NCI-H226 (cell line): Measurements from ENCODE around the gene STT3A.
"Not testable (repeated sequence)": the region's sequence is repeated elsewhere in the genome, so short reads cannot be mapped to it uniquely, and the experiment has no call there.

Experiments
- DNase-seq: peaks from one replicate; pipeline ENCODE4 v3.0.0-alpha.2; 2015

The STT3A gene

DNA sequence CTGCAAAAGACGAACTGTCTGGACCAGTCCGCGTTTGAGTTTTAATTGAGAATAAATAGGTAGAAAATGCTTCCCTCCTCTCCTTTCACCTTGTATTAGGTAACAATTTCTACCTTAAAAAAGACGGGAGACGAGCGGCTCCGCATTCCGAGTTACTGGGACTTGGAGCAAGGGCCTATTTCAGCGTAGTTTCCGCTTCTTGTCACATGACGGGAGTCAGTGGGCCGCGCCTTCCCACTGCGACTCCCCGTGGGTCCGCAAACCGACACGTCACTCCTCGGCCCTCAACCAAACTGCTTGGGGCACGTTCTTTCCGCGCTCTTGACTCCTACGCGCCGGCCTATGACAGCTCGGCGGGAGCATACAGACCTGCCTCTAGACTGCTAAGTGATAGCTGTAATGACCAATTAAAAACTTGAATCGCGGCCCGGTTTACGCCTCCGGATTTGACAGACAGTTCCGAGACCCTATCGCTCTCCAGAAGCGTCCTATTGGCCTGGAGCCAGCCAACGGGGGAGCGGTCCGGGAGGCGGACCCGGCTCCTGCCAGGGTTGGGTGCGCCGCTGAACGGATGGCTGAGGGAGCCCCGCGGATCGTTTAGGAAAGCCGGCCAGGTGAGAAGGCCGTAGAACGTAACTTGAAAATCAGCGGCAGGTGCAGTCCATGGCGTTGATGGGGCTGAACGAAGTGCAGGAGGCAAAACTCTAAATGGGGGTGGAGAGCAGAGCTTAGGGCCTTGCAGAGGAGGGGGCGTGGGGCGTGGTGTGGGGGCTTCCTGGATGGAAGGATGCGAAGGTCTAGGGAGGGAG lies at the start of gene STT3A:
STT3A (plus strand) TSS at position 548 of the 809 bp plus-strand sequence. CDS start 3,064 bp downstream, outside the sequence.
- DNase-seq, result peak; percentile 100

DNA sequence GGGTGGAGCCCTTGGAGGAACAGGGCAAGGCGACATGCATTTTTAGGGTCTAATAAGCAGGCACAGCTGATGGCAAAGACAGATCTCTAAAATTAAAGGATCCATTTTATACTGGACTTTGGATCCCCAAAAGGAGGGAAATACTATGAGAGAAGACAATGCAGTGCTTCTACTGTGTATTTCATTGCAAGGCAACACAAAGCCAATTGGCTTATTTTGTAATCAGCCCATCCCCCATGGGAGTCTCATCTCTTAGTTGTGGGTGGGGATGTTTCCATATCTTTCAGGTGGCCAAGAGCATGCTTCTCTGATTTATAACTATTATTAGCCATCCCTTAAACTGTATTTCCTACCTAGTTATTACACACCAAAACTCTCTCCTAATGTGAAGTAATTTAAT lies 41.9 kb upstream of the STT3A start:
- no peak for DNase-seq

DNA sequence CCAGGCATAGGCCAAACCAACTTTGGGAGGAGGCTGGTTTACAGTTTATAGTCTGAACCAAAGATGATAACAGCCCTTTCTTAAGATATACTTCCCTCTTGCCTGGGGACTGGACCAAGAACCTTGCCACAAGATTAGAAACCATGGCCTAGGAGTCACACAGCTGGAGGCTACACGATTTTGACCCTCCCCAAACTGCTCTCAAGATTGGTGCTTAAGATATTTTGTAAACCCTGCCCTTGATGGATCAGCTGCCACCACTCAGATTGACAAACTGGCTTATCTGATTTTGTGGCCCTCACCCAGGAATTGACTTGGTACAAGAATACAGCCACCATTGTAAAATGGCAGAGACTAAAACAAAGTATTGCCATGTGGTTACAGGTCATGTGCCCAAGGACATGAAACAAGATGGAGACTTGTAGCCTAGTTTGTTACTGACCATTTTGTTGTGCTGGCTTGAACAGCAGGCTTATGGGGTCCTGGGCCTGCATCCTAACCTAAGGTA lies 40.8 kb upstream of the STT3A start:
- DNase-seq, result no peak

DNA sequence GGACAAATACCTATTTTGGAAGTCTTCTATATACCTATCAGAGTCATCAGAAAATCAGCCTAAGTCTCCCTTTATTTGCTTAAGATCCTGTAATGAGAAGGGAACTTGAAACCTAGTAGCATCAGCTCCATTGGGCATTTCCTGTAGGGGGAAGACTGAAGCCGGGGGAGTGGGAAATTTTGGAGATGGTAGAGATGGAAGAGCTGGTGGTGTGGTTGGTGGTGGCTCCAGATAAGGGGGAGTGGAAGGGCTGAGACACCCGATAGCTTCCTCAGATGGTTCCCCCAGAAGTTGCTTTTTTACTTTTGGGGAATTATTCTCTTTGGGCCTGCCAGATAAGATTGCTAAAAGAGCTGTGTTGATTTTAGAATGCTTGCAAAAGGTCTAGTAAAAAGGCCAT lies 39.7 kb upstream of the STT3A start:
- DNase-seq, result no peak

DNA sequence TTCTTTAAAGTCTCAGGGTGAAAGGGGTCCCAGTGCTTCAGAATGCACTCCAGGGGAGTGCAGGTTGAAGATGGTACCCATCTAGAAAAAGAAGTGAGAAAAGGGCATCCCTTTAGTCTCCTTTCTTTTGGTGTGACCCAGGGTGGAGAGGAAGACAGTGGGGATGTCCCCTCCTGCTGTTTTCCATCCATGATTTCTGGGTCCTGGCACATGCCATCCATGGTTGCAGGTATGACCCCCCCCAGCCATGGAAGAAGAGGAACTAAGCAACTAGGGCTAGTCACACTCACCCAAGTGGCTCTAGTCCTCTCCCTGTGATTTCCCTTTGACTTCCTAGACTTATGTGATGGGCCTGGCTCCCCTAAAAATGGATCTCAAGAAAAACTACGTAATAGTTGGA lies 39.3 kb upstream of the STT3A start:
- no peak for DNase-seq

DNA sequence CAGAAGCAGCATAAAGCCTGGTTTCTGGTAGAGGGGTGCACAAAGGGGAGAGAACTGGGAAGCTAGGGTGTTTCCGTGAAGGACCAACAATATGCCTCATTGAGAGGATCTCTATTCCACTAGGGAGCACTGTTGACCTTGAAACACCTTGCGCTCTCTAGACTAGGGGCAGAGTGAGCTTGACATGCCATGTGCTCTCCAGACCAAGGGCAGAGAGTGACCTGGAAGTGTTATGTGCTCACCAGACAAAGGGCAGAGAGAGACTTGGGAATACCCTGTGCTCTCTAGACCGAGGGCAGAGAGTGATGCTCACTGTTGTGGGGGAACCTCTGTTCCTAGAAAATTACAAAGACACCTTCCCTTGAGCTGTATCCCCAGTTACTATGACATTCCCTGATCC lies 38.6 kb upstream of the STT3A start:
- no peak for DNase-seq

DNA sequence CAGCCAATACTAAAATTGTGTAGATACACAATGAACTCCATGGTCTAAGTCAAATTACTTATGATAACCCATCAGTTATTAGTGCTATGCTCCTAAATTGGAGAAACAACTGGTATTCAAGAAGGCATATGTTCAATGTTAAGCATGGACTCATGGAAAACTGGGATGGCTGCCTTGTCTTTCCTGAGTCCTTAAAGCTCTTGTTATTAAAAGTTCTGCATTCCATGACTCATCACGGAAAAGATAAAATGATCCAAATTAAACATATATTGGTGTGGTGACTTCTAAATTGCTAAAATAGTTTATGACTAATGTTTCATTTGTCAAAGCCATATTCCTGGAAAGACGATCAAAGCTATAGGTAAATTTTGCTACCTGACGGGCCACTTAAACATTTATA lies 32.8 kb upstream of the STT3A start:
- no peak for DNase-seq

DNA sequence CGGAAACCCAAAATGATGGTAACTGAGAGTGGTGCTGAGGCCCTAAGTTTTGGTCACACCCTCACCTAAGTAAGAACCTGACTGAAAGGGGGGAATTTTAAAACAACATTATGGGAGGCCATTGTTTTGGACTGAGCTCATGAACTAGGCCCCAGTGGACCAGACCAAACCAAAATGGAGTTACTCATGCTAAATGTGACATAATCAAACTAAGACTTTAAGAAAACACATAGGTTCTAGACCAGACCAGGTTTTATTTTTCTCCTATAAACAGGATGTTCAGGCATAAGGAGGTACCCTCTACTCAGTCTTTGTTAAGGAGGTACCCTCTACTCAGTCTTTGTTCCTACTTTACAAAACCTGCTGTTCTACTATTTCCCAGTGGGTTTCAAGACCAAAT lies 30.7 kb upstream of the STT3A start:
- no peak for DNase-seq

DNA sequence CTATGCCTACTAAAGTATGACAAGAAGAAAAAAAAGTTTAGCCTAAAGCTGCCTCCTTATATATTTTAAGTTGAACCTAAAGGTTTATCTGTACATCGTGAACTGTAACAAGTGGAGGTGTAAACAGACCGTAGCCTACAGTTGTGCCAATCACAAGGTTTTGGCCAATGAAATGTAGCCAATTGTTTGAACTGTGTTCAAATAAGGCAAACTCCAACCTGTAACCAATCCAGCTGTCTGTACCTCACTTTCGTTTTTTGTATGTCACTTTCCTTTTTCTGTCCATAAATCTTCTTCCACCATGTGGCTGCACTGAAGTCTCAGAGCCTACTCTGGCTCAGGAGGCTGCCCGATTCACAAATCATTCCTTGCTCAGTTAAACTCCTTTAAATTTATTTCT lies 30.2 kb upstream of the STT3A start:
- DNase-seq, result no peak

DNA sequence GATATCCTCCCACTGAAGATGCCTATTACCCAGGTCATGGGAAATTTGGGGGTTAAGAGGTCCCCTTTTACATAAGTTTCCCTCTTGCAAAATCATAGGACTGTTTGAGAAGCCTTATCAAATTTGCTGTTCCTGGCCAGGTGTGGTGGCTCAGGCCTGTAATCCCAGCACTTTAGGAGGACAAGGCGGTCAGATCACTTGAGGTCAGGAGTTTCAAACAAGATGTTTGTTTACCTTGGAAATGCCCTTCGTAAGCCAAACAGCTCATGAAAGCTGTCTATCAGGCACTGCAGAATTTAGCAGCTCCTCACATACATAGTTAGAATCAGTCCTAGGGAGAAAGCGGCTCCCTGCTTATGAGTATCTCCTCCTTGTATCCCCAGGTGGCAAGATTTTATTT lies 28.3 kb upstream of the STT3A start:
- DNase-seq, result no peak

DNA sequence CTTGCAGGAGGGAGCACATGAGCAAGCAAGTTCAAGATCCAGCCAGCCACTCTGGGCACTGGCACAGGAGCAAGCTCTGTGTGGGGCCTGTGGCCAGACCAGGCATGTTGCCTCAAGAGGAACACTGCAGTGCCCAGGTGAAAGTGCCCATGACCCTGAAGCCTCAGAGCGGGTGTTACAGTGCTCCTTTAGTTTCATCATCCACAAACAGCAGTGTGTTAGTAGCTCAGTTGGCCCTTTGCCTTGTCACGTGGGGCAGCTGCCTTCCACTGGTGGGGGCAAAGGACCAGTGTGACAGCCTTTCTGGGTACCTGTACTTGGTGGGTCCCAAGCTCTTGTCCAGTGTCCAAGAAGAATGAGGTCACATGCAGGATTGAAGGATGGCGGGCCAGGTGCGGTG lies 26.4 kb upstream of the STT3A start:
- no peak for DNase-seq

DNA sequence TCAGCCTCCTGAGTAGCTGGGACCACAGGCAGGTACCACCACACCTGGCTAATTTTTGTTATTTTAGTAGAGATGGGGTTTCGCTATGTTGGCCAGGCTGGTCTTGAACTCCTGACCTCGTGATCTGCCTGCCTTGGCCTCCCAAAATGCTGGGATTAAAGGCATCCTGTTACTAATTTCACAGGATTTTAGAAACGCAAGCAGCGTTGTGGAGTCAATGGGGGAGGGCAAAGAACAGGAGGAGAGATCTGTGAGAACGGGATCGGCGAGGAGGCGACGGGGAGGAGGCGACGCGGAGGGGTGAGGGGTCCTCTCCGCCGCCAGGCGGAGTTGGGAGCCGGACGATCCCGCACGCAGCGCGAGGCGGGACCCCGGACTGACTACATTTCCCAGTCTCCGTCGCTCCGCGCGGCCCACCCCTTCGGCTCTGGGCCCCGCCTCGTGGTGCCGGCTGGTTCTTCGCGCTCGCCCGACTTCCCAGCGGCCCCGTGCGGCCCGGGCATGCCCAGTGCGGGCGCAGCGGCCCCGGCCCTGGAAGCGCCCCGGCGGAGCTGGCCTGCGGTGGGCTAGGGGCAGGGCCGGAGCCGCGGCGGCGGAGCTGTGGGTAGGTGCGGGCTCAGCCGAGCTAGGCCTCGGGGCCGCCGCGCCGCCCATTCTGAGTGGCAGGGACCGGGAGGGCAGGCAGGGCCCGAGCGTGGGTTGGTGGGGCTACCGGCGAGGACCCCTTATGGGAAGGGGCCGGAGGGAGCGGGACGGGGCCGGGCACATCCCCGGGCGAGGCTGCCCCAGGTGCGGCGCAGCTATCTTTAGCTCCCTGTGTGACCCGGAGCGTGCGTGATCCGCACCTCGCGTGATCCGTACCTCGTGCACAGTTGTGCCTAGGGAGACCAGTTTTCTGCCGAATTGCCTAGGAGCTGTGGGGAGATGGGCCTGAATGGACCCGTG lies 23.4 kb upstream of the STT3A start, which contains the start of gene EI24:
EI24 (plus strand) TSS at position 508 of the 945 bp plus-strand sequence. CDS start 3,051 bp downstream, outside the sequence.
- DNase-seq, result peak; percentile 90

DNA sequence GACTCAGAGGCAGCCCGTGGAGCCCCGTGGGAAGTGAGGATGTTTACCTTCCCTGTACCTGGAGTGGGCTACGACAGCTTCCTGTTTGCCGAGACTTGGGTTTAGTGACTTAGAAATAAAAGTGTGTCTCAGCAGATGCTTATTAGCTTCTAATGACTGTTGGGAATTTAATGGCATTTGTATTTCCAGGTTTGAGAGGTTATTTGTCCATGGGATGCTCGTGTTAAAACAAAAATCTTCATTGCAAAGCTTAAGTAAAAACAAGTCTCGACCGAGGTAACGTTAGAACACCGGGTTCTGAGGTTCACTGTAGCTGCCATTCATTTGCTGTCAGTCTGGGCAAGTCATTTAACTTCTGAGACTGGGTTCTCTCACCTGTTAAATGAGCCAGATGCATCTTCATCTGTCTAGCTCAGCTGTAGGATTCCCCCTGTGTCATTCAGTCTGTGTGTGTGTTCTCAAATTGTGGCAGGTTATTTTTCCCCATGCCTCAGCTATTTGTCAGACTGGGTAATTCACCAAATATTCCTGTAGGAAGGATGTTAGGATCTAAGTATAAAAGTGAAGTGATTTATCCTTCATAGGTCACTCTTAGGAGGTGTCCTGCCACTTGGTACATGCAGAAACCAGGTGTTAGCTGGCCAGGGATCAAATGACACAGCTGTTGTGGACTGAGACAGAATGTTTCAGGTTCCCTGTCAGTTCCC lies 22.6 kb upstream of the STT3A start:
- DNase-seq, result no peak

DNA sequence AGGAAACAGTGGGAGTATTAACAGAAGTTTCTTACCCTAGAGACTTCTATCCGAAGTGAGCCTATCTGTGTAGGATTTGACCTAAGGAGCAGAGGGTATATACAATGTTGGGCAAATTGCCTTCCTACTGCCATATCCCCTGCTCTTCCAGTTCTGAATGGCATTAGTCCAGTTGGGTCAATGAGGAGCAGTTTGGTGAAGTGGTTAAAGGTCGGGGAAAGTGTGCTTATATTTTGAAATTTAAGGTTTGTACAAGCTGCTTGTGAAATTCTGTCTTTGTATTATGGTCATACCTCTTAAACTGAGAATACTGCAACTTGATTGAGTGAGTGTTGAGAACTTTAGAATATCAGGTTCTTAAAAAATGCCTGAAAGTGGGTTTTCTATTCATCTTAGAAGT lies 21.7 kb upstream of the STT3A start:
- no peak for DNase-seq

DNA sequence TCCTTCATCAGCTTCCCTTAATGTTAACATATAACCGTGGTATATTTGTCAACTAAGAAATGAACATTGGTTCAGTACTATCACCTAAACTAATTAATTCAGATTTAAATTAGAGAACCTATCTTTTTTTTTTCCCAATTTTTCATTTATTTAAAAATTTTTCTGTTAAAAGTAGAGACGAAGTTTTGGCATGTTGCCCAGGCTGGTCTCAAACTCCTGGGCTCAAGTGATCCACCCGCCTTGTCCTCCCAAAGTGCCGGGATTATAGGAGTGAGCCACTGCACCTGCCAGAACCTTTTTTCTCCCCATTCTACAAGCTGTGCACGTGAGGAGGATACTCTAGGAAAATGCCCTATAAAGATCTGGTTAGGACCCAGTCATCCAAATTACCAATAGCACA lies 19.7 kb upstream of the STT3A start:
- no peak for DNase-seq

DNA sequence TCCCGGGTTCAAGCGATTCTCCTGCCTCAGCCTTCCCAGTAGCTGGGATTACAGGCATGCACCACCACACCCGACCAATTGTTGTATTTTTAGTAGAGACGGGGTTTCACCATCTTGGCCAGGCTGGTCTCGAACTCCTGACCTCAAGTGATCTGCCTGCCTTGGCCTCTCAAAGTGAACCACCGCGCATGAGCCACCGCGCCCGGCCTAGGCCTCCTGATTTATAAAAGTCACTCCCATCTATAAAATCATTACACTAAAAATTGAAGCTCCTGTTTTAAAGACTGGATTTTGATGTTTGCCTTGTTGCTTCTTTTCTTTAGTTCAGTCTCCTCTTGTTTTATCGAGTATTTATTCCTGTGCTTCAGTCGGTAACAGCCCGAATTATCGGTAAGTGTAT lies 15.5 kb upstream of the STT3A start:
- not testable (repeated sequence) for DNase-seq

DNA sequence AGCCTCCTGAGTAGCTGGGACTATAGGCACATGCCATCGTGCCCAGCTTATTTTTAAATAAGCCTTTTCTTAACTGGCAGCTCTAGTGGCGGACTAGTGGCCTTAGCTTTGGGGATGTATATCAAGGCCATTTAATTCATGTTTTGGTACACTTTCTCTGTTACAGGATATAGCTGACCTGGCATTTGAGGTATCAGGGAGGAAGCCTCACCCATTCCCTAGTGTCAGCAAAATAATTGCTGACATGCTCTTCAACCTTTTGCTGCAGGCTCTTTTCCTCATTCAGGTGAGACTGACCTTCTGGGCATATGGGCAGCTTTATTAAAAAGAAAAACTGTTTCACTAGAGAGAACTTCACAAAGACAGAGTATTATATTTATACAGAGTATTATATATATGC lies 13.9 kb upstream of the STT3A start:
- DNase-seq, result no peak

DNA sequence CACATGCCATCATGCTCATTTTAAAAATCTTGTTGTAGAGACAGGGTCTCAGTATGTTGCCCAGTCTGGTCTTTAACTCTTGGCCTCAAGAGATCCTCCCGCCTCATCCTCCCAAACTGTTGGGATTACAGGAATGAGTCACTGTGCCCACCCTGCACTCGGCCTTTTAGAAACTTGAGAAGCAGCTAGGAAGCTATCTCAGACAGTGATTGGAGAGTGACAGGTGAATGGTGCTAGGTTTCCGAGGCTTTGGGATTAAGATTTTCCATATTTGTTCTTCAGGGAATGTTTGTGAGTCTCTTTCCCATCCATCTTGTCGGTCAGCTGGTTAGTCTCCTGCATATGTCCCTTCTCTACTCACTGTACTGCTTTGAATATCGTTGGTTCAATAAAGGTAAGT lies 12.8 kb upstream of the STT3A start:
- no peak for DNase-seq

DNA sequence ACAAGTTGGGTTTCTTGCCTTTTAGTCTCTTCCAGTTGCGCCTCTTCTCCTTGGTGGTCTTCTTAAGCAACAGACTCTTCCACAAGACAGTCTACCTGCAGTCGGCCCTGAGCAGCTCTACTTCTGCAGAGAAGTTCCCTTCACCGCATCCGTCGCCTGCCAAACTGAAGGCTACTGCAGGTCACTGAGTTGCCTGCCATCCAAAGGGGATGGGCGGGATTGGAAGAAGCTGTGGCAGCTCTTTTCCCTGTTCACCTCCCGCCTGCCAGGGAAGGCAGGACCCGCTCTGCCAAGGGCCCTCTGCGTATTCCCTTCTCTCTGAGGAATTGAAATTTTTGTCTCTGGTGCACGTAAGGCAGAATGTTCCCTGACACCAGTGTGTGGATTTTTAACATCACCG lies 9.2 kb upstream of the STT3A start:
- DNase-seq, result no peak

DNA sequence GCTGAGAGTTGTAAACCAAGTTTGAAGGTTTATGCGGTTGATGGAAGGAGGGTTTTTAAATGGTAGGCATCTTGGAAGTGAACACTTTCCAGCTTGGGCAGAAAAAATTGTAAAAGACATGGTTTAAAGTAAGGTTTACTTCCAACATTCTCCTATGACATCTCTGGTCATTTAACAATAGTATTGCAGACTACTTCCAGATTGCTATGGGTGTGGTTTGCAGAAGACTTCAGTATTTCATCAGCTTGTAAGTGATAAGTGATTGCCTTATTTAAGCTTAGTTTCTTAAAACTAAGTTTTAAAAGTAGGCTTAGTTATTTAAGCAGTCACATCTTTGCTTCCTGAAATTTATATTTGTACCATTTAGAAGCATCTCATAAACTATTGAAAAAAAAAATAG lies 7.2 kb upstream of the STT3A start:
- DNase-seq, result no peak

DNA sequence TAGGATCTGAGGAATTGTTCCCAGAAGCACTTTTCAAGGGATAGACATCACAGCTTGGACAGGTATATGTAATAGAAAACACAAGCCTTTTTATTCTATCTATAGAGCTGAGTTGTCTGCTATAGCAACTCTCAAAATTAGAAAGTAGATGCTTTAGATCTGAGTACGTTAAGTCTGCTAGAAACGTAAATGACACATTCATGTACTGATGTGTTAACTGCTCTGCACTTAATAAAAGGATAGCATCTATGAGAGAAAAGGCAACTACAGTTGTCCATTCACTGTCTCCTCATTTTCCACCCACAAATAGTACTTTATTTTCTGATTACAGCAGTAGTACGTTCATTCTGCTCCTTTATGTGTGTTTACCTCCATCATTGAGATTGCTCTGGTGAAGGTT lies 6.0 kb upstream of the STT3A start:
- no peak for DNase-seq

DNA sequence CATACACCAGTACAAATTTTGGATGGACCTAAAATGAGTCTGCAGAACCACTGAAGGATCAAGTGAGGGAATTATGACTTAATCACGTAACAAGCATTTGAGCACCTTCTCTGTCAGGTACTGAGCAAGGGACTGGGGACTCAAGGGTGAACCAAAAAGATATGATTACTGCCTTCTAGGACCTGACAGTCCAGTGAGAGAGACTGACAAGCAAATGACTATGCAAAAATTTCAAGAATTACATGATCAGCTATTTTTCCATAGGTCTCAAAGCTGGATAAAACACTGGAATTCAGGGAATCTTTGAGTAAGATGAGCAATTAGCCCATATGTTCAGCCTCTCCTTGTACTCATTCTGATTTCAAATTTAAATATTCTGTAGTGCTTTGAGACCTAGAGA lies 5.2 kb upstream of the STT3A start:
- DNase-seq, result no peak

DNA sequence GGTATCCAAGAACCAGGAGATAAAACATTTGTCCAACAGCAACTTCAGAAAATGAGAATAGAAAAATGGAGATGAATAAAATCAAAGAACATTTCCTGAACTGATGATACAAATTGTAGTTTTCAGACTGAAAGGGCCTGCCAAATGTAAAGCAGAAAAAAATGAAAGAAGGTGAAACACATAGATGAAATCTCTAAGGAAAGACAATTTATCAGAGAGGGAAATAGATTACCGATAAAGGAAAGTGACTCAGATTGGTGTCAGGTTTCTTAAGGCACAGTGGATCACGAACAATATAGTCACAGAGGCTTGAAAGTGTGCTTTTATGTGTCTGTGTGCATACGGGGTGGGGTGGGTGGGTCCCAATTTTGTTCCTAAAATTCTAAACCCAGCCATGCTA lies 4.1 kb upstream of the STT3A start:
- no peak for DNase-seq
